ENCODE results near the gene NOL8. TPM values are rescaled to one million over a fixed set of nuclear protein-coding genes. Genes with fewer than 3 reads are reported as not detected.

Gene NOL8
- total RNA-seq, 1 donor from 2014 or later, result 18.2 TPM

GRCh38 chr9:92263131-92263530 is 62.0 kb downstream of the NOL8 start:
- no peak for DNase-seq

DNA sequence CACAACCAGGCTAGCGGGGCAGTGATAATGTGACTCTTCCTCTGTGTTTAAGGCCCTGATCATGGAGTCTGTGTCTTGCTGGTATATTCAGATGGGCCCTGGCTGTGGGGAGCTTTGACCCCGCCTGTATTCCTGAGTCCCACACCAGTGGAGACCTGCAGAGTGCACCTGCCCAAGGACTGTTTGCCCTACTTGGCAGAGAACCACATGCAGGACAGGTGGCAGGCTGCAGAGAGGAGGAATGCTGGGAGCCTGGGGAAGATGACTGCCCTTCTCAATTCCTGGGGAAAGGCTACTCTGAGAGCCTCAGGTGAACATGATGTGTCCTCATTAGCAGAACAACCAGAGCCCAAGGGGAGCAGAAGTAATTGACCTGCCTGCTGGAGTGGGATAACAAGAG is 67.8 kb downstream of the NOL8 start:
- DNase-seq, result no peak

DNA sequence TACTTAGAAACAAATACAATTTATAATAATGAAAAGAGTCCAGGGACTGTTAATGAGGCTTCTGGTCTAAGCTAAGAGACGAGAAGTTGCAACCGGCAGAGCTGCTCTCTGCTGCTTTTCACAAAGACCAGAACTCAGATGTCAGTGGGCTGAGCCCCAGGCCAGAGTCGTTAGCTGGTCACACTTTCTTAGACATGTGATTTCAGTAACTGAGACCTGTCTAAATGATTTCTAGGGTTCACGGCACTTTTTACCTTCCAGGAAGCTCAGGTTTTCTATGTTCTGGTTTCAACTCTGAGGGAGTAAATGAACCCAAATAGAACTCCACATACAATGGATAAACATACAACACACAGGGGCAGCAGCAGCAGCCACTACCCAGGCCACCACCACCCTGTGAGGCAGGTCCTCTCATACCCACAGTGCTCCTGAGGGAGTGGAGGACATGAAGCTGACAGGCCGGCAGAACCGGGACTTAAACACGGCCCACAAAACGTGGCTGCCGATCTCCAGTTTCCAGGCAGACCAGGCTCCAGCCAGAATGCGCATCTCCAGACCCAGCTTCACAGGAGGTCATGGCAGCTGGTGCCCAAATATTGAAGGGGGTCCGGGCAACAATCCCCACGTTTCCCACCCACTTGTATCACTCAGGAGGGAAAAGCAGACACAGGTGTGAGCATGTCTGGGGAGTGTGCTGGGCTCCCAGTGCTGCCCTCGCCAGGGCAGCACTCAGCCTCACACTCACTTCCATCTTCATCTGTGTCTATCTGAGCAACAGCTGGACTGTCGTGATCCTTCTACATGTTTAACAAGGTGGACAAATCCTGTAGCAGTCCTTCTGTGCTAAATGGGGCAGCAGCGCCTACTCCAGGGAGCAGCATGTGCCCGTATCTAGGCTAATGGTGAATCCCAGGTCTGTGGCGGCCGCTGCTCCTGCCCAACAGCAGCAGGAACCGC is 70.5 kb downstream of the NOL8 start:
- DNase-seq, result no peak

DNA sequence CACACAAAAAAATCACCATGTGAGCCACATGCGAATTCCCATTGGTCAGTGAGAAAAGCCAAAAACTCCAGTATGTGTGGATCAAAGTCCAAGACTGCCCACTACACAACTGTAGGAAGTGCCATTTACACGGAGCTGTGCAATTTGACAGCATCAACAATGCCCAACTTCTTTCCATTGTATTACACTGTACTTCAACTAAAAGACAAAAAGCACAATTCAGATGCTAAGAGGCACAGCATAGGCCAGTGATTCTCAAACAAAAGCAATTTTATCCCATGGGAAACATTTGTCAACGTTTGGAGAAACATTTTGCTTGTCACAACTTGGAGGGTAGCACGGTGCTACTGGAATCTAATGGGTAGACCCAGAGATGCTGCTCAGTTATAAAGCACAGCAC is 71.5 kb downstream of the NOL8 start:
- DNase-seq, result no peak

DNA sequence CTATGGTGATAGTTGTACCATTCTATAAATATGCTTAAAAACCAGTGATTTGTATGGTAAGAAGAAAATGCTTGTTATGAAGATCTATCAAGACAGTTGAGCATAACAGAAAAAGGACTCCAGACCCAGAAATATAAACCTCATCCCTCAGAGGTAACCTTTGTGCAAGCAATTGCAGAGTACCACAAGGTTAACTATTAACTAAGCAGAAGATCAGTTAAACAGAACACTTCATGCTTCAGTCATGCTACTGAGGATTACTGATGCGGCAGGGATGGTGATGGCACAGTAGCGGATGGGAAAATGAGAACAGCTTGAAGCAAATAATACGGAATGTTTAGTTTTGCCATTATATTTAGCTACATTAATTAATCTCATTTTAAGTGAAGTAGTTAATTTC is 77.2 kb downstream of the NOL8 start:
- DNase-seq, result no peak

Small RNAs within 50 kb of the gene (small RNA-seq; reads per million reads assigned to genes)
- not detected for gene MIR3651
- gene SNORA84, result not detected

Other genes with a start within 250 kb of the NOL8 start
- 84.1 TPM for gene SPTLC1, start 209.9 kb downstream of the NOL8 start, total RNA-seq
- gene IARS1, start 31.7 kb downstream of the NOL8 start, total RNA-seq, result 154 TPM
- 8.6 TPM for gene CENPP, start 603 bp upstream of the NOL8 start, total RNA-seq
- gene OGN, start 79.2 kb upstream of the NOL8 start, total RNA-seq, result 15.1 TPM
- 2.5 TPM for gene OMD, start 99.1 kb upstream of the NOL8 start, total RNA-seq
- 7.8 TPM for gene ASPN, start 157.2 kb upstream of the NOL8 start, total RNA-seq
- 5.6 TPM for gene ECM2, start 210.6 kb upstream of the NOL8 start, total RNA-seq

Measured in occipital lobe (tissue), 3 donors.